GM21717 (cell line): ENCODE data around the gene HOXD3.

ENCODE experiments used
- ATAC-seq: cut with Tn5 transposase; IDR thresholded peaks from one replicate; pipeline ENCODE4 v1.9.1; 2021; ENCODE audit warnings: mild to moderate bottlenecking, moderate library complexity; ENCODE audit not compliant: unreplicated experiment

Gene HOXD3

DNA sequence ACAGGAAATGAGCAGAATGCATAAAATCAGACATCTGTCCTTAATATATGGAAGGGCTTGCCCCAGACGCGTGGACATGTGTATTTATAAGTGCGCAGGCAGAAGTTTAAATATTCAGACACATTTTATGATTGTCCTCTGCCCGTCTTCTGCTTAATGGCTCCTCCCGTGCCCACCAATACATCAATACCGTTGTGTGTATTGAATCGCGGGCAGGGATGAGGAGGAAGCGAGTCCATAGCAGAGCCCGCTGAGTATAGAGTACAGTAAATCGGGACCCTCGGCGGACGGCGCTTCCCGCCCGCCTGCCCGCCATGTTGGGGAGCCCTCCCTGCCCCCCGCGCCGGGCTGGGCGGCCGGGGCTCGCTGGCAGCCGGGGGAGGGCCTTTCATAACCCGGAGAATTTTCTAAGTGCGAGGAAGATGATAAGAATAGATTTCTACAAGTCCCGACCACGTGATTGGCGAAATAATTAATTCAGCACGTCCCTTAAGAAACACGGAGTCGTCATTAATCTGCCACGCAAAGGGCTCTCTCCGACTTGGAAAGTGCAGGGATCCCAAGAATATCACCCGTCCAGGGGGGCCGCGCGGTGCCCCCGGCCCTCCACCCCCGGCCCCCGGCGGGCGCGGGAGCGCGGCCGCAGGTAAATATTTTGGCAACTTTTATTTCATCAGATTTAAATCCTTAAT is at the start of gene HOXD3:
HOXD3 (plus strand) TSS at position 501 of the 692 bp plus-strand sequence. CDS start 11,808 bp downstream, outside the sequence.
- no peak for ATAC-seq

- ATAC-seq: no peak
Measured at GRCh38 chr2:176107731-176108181, 49.4 kb upstream of the HOXD3 start.

DNA sequence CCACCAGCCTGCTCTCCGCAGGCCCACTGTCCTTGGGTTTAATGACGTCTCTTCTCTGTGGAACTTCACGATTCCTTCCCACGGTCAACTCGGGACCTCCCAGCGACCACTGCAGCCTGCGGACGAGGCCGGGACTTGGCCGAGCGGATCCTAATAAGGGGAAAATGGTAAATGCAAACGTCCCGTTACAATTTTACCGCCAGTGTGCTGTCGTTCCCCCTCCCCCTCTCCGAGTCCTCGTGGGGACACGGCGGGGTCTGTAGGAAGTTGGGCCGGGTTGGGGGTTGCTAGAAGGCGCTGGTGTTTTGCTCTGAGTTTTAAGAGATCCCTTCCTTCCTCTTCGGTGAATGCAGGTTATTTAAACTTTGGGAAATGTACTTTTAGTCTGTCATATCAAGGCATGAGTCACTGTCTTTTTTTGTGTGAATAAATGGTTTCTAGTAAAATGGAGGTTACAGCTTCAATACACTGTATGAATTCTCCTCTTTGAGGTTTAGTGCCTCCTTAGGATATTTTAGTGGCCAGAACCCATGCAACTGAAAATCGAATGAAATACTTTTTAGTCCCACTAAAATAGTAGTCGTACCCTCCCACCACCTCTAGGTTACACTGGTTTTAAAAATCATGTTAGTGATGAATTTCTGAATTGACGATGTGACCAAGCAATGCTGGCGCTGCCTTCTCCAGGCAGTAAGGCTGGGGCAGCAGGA is 47.8 kb upstream of the HOXD3 start:
- ATAC-seq: no peak

- no peak for ATAC-seq
Measured at GRCh38 chr2:176109946-176110345, 47.2 kb upstream of the HOXD3 start.

DNA sequence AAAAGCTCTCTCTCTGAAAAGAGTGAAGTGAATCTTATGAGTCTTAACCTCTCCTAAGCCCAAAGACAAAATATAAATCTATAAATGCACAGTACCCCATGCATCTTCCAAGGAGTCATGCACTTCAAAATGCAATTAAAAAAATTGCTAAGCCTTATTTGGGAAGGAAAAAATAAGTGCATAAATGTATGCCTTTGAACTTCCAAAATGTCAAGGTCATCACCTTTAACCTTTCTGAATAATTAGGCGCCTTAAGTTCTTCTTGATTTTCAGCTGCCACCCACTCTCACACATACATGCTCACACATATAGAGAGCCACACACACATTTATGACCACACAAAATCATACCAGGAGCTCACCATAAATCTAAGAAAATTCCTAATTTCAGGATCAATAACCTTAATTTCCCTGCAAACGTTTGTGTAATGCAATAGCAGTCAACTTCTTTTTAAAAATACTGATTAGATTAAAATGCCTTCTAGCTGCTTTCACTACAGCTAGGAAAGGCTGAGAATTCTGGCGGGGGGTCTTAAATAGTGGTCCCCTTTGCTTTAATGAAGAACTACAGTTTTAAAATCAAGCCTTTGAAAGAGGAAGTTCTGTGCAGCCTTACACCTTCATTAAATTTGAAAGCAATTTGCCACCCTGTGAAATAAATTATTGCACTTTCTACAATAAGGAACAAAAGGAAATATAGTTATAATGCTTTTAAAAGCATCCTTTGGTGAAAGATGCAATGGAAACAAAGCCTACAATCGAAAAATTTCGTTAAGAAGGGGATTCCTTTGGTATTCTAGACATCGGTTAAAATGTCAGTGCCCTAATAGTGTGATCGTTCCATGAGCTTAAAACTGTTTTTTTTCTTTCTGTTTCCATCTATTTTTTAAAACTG is 46.4 kb upstream of the HOXD3 start:
- ATAC-seq: no peak

- ATAC-seq: no peak
Measured at GRCh38 chr2:176111309-176111663, 45.8 kb upstream of the HOXD3 start.

- ATAC-seq: no peak
Measured at GRCh38 chr2:176111846-176112374, 45.2 kb upstream of the HOXD3 start.

DNA sequence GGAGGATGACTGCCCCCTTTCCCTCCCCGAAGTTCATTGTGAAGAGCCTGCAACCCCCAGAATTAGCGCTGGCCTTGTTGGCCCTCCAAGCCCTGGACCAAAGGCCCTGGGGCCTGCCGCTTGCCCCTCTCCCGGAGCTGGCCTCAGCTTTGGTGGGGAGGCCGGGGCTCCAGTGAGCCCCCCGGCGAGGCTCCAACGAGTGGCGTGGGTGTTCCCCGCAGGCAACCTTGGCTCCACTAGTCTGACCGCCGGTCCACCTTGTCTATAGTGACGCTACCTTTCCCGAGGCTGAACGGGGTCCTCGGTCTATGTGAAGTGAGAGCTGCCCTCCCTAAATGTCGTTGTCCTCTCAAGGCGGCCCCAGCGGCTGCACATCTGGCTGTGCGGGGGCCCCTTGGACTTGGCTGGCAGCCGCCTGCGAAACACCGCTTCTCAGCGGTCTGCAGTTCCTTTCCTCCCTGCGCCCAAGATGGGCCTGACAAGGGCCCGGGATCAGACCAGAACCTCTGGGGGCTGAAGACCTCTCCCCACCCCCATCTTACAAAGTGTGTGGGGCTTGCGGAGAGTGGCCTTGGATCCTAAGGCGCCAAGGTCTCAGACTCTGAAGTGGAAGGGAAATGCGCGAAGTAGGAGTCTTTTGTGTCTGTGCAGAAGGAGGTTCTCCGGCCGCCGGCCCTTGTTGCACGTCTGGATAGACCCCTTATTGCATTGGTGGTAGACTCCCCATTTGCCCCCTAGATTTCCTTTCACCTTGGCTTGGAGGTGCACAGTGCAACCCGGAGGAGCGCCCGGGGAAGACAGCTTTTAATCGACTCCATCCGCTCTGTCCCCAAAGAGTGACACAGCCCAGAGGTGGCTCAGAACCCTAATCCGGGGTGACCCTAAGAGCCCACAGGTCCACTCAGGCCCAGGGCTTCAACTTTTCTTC is 44.5 kb upstream of the HOXD3 start:
- ATAC-seq: no peak

GRCh38 chr2:176114120-176114929 is 42.8 kb upstream of the HOXD3 start:
- ATAC-seq: no peak

- ATAC-seq: no peak
Measured at GRCh38 chr2:176114930-176115625, 42.0 kb upstream of the HOXD3 start.

DNA sequence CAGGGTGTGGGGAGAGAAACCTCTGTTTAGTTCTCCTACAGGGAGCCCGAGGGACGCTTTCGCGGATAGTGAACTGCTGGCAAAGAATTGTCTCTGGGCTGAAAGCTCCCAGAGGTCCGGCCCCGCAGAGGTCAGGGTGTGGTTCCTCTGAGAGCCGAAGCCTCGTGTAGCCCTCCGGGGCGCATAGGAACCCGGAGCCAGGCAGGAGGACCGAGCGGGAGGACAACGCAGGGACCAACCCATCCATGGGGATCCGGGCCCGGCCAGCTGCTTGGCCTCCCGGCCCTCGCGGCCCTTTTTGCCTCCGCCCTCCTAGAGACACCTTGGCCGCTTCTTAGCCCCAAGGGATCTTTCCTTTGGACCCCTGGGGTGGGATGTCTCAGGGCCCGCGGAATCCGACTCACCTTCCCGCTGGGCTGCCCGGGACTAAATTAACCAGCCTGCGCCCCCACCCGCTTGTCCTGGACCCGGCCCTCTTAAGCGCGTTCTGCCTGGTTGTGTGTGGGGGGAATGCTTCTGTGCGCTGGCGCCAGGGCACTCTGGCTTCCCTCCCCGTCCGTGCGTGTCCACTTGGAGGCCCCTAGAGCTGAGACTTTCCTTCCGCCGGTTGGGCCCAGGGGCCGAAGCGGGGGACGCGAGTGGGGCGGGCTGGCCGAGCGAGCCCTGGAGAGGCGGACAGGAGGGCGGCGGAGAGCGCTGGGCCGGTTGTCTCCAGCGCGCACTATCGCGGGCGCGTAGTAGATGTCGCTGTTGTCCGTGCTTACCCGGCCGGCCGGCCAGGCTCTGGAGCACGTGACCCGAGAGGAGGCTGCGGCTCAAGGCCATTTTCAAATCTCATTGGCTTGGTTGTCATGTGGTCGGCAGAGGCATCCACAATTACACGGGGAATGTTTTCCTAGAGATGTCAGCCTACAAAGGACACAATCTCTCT is 41.0 kb upstream of the HOXD3 start, which contains the start of gene HOXD10:
HOXD10 (plus strand) TSS at position 896 of the 931 bp plus-strand sequence. CDS start 56 bp downstream, outside the sequence.
- no peak for ATAC-seq

- ATAC-seq: no peak
Measured at GRCh38 chr2:176117162-176117822, 39.8 kb upstream of the HOXD3 start.

GRCh38 chr2:176117823-176118371 is 39.2 kb upstream of the HOXD3 start:
- no peak for ATAC-seq

DNA sequence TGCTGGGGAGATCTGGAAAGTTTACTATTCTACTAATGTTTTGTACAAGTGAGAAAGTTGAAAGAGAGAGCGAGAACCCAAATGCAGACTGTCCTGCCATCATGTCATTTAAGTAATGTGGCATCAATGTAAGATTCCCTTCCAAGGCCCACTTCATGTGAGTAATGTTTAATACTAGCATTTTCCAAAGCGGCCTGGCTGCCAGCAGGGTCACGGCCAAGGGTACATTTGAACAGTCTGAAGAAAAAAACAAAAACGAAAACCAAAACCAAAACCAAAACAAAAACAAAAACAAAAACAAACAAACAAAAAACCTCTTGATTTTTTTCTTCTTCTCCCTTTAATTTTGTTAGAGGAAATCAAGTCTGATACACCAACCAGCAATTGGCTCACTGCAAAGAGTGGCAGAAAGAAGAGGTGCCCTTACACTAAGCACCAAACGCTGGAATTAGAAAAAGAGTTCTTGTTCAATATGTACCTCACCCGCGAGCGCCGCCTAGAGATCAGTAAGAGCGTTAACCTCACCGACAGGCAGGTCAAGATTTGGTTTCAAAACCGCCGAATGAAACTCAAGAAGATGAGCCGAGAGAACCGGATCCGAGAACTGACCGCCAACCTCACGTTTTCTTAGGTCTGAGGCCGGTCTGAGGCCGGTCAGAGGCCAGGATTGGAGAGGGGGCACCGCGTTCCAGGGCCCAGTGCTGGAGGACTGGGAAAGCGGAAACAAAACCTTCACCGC is 38.3 kb upstream of the HOXD3 start:
- no peak for ATAC-seq

- no peak for ATAC-seq
Measured at GRCh38 chr2:176120364-176121189, 36.5 kb upstream of the HOXD3 start.
